Left lung (tissue), 10 donors: Measurements from ENCODE around the gene ADAMTS17. TPM values are rescaled to one million over a fixed set of nuclear protein-coding genes. Genes with fewer than 3 reads are reported as not detected.

Experiments
- ATAC-seq: fragments of 200-7000 bp; cut with Tn5 transposase; one replicate; pipeline ENCODE4 v1.9.1; 2020; ENCODE audit warnings: moderate library complexity
- DNase-seq, 4 donors: peaks; one replicate each; pipeline ENCODE4 v3.0.0-alpha.2; 2013 to 2020
- H3K27ac ChIP-seq, 2 donors: fragments of 200-600 bp; sonication (generic) in 1 of 2; one replicate each; pipeline versions ENCODE4 v1.5.0 to v1.8.0; 2020 to 2021
- H3K27me3 ChIP-seq, 2 donors: fragments of 200-600 bp; sonication (generic) in 1 of 2; one replicate each; pipeline versions ENCODE4 v1.5.0 to v1.8.0; 2020 to 2021
- H3K36me3 ChIP-seq, 2 donors: fragments of 200-600 bp; sonication (generic) in 1 of 2; one replicate each; pipeline versions ENCODE4 v1.5.0 to v1.8.0; 2020 to 2021
- H3K4me1 ChIP-seq, 2 donors: fragments of 200-600 bp; one replicate each; pipeline ENCODE4 v1.8.0; 2021
- H3K4me3 ChIP-seq, 2 donors: fragments of 200-600 bp; sonication (generic) in 1 of 2; one replicate each; pipeline versions ENCODE4 v1.5.0 to v1.8.0; 2020 to 2021; ENCODE audit warnings: mild to moderate bottlenecking in 1 of 2
- H3K9me3 ChIP-seq, 2 donors: fragments of 200-600 bp; sonication (generic) in 1 of 2; one replicate each; pipeline versions ENCODE4 v1.5.0 to v1.8.0; 2020 to 2021
- CTCF ChIP-seq, 2 donors: fragments of 200-600 bp; sonication (generic) in 1 of 2; IDR thresholded peaks; one replicate each; pipeline versions ENCODE4 v1.5.0 to v1.8.0; 2021; ENCODE audit warnings: antibody characterized with exemption in 2 of 2
- intact Hi-C, 2 donors: fragments of 100-400 bp; cut with DNase I; formaldehyde crosslinking; loops; one replicate each; pipeline versions ENCODE4 v1.11.2 to v1.14.2; 2022
- polyA plus RNA-seq, 6 donors: library from polyadenylated mRNA; unstranded; fragments of 120-200 nt; gene quantifications; one replicate each; pipeline ENCODE4 v1.2.1, GENCODE V29; 2013; ENCODE audit not compliant: insufficient read length in 6 of 6
- total RNA-seq, 2 donors: library from RNA; stranded (reverse); fragmentation: NEBNext Ultra II Directional; extraction: Animal tissue kit (Norgen Biotek cat#: 25700); gene quantifications; one replicate each; pipeline ENCODE4 v1.2.1, GENCODE V29; 2021
- donor health status: DM: no; HTN: yes; CAD: no.
- donor health status: DM: no; HTN: no; CAD: no.

Gene ADAMTS17
- total and polyA plus RNA-seq, 8 donors = 2.0 to 3.9 (median 3.4) TPM

DNA sequence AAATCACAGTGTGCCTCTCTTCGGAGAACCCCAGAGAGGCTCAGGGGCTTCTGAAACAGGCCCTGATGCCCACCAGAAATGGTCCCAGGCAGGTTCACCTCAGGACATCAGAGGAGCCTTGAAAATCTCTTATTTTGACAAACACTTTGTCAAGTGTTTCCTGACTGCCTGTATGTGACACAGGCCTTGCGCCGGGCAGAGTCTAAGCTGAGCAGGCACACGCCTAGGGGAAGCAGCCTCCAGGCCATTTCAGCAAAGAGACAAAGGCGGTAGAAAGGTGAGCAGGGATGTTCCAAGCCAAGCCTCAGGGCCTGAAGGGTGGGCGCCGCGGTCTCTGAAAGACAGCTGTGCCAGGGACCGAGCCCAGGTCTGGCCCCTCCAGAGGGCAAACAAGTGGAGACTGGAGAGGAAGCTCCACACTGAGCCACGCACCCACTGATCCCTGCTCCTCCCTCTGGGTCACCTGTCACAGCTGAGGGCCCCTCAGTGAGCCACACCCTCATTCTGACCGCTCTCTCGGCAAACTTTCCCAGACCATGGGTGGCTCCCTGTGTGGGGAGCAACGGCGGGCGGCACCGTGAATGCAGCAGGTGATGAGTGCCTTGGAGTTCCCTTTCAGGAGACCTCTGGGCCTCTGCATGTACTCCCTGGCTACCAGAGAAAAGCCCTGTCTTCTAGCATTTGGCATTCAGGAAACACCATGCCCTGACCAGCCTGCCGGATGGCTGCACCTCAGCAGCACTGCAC lies 136.1 kb downstream of the ADAMTS17 start:
- Histone ChIP-seq H3K36me3 (no peaks in the 10 kb centered on the region), H3K4me3 (no peak overlapping the region), H3K27me3 (peaks cover 0 to 7% of the 10 kb centered on the region in 2 donors), H3K4me1 (no peaks in the 10 kb centered on the region), H3K27ac (no peak overlapping the region), H3K9me3 (no peaks in the 10 kb centered on the region)
- DNase-seq = peak in 1 of 4 donors; percentile 10
- no peak for TF ChIP-seq CTCF (IDR thresholded peaks at IDR 0.05)
- intact Hi-C loops = no loop called here
- ATAC-seq = no peak

DNA sequence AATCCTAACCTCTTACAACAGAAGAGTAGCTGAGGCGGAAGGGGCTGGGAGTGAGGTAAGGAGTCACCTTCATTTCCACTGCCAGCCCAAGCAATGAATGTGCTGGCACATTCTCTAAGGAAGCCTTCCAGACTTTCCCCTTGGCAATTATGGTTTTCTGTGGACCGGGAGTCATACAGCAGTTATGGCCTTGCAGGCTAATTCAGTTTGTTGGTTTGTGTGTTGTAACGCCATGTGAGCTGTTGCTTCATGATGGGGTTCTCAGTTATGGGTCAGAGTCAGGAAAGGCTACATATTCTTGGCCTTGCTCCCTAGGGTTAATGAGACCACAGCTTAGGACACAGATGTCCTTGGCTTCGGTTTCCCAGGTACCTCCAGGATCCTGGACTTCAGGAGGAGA lies 137.0 kb downstream of the ADAMTS17 start:
- peaks cover 0 to 7% of the 10 kb centered on the region in 2 donors for H3K27me3 ChIP-seq
- intact Hi-C loops = no loop called here

DNA sequence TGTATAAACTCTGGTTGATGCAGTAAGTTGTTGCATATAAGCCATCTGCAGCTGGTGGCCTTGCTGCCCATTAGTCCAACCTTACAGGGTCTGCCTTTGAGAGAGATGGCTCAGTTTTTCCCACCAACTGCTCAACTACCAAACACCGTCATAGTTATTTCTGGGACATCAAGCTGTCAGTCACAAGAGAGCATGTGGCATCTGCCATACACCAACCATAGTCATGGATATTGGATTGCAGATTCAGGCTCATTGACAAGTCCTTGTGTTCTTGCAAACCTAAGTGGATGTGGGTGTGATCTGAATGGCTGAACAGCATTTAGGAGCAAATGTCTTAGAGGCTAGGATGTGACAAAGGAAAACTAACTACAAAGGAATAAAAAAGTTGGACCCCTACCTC lies 137.6 kb downstream of the ADAMTS17 start:
- H3K9me3 ChIP-seq = no peaks in the 10 kb centered on the region
- DNase-seq (no peak), ATAC-seq (no peak)
- peaks cover 0 to 7% of the 10 kb centered on the region in 2 donors for H3K27me3 ChIP-seq
- no peak for TF ChIP-seq CTCF (IDR thresholded peaks at IDR 0.05)
- no peaks in the 10 kb centered on the region for H3K4me1 ChIP-seq
- no peak overlapping the region for H3K4me3 ChIP-seq
- no peaks in the 10 kb centered on the region for H3K36me3 ChIP-seq
- H3K27ac ChIP-seq = no peak overlapping the region
- intact Hi-C loops = no loop called here

More for the DNA sequence above, 137.0 kb downstream of the ADAMTS17 start:
- no peak for ATAC-seq
- no peak for TF ChIP-seq CTCF (IDR thresholded peaks at IDR 0.05)
- no peaks in the 10 kb centered on the region for H3K4me1 ChIP-seq
- DNase-seq = peak in 1 of 4 donors; percentile 5
- H3K27ac ChIP-seq = no peak overlapping the region
- H3K4me3 ChIP-seq = no peak overlapping the region
- H3K9me3 ChIP-seq = no peaks in the 10 kb centered on the region
- no peaks in the 10 kb centered on the region for H3K36me3 ChIP-seq

GRCh38 chr15:100202309-100202960 lies 139.3 kb downstream of the ADAMTS17 start:
- no peak overlapping the region for H3K4me3 ChIP-seq
- H3K27ac ChIP-seq = no peak overlapping the region
- intact Hi-C loops = no loop called here

More at GRCh38 chr15:100202309-100202960, 139.3 kb downstream of the ADAMTS17 start:
- Histone ChIP-seq H3K4me1 (no peaks in the 10 kb centered on the region), H3K36me3 (no peaks in the 10 kb centered on the region), H3K9me3 (no peaks in the 10 kb centered on the region), H3K27me3 (peaks cover 0 to 7% of the 10 kb centered on the region in 2 donors)
- no peak for TF ChIP-seq CTCF (IDR thresholded peaks at IDR 0.05)
- DNase-seq (no peak), ATAC-seq (no peak)
